Fibroblast of the conjunctiva (primary cell): ENCODE results near the gene ATP6V0C.

Experiments
- DNase-seq: peaks from one replicate; pipeline ENCODE4 v3.0.0-alpha.2; 2010; ENCODE audit warnings: low read depth

ATP6V0C gene

DNA sequence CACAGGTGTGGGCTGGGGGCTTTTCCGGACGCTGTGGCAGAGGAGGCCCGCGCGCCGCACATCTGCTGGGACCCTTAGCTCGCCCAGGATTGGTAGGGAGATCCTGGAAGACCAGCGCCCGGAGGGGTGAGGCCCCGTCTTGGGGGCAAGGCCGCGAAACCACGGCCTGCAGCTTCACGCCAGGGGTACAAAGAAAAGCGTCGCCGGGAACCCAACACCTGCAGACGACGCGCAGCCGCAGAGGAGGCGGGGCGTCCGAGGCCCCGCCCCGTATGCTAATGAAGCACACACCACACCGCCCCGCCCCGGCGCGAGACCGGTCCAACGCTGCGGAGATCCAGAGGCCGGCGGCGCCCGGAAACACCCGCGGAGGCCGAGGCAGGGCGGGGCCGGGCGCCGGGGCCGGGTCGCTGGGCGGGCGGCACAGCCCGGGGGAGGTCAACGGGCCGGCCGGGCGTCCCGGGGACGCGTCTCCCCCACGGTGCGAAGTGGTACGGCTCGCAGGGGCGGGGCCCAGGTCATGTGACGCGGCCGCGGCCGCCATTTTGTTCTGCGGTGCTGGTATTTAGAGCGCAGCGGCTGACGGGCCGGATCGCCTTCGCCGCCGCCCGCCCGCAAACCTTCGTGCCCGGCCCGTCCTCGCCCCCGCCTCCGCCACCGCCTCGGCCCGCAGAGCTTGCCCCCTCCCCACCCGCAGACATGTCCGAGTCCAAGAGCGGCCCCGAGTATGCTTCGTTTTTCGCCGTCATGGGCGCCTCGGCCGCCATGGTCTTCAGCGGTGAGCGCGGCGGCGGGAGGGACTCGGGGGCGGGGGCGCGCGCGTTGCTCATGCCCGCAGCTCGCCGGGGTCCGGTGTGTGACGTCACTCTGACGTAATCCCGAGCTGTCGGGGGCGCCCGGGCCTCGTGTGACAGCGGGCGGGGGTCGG is at the start of gene ATP6V0C:
Gene ATP6V0C (plus strand): TSS at position 548 of the 928 bp plus-strand sequence. CDS start 152 bp downstream, at position 700.
- peak; percentile 60 for DNase-seq

- no peak for DNase-seq
Measured at GRCh38 chr16:2464333-2464732, 49.4 kb upstream of the ATP6V0C start.

DNA sequence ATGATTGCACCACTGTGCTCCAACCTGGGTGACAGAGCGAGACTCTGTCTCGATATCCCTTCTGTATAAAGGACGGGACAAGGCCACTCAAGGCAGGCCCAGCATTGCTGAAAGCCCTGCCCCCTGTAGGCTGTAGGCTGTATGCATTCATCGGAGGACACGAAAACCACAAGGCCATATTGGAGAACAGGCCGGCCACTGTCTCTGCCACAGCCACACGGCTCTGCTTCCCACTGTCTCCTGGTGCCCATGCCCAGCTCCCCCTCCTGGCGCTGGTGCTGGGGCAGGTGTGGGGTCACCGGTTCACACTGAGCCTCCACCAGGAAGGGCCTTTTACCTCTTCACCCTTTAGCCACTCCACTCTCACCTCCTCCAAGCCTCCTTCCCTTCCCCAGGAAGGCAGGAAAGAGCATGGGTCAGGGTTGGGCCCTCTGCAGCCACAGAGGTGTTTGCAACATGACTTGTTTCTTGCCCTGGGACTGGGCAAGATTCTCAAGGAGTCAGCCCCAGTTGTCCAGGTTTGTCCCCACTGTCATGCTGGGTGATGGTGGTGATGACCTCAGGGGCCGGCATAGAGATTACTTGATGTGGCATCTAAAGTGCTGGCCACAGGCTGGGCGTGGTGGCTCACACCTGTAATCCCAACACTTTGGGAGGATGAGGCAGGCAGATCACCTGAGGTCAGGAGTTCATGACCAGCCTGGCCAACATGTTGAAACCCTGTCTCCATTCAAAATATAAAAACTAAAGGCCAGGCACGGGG is 47.9 kb upstream of the ATP6V0C start:
- no peak for DNase-seq

DNA sequence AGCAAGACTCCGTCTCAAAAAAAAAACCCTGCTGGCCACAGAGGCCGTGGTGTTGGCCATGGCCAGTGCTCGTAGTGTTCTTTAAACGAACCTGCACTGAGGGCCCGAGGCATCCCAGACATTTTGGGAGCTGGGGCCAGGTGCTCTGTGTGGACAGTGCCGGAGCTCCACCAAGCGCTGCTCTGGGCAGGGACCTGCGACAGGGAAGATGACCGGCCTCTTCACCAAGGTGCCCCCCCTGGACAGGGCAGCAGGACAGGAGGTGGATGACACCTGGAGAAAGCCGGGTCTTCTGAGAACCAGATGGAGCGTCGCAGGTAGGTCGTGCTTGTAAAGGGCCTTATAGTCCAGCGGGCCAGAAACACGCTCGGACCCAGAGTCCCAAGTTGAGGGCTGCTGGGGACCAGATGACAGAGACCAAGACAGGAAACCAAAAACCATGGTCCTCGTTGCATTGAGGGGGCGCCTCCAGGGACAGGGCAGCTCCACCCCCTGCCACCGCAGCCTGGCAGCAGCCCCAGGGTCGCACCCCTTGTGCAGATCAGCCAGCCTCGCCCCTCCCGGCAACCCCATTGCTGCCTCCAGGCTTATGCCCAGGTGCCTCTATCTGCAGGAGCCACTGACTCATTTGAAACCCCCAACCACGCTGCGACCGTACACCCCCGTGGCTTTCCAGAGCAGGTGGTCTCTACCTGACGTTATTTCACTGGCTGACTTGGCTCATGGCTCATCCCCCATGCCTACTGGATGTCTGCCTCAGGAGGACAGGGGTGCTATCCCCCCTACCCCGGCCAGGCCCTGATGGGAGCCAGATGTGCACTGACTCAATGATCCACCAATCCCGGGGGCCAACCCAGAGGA is 46.9 kb upstream of the ATP6V0C start:
- DNase-seq: no peak

DNA sequence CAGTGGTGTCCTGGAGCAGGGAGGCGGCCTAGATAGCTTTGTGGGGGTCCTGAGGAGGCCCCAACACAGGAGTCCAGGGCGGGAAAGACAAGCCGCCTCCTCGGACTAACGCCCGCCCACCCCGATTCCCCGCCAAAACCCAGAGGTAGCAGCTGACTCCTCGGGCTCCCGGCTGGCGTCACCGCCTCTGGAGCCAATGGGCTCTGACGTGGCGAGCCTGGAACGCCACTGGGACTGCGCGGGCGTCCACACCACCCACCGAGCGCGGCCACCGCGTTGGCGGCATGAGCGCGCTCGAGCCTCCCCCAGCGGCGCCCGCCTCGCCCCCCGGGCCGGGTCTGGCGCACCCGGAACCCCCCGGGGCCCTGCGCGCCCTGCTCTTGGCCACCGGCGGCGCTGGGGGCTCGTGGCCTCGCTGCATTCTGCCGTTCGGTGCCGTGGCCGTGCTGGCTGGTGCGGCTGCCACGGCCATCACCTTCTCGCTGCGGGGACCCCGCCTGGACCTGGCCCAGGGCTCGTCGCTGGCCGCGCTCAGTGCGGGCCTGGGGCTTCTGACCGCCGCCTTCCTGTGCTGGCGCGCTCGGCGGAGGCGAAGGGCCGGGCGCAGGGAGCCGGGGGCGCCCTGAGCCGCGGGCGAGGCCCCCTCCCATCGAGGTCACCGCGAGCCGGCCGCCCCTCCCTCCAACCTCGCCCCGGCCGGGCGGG is 46.1 kb upstream of the ATP6V0C start:
- peak; percentile 17 for DNase-seq

DNA sequence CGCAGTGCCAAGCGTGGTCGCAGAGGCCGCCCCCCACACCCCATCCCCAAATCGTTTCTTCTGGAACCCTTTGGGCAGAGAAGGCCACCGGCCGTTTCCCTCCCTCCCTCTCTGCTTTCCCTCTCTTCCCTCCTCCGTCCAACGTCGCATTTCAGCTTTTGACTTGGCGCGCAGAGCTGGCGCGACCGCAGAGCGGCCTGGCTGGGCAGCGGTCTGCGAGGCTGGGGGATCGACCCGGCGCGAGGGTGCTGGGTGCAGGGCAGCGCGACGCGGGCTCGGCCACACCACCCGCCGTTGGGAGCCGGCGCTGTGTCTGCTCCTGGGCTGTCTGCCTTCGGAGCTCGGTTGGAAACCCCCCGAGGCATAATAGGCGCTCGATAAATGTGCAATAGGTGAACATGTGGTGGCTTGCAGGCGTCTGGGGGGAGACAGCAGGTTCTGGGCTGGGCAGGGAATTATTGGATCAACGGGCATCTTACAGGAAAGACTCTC is 45.5 kb upstream of the ATP6V0C start:
- DNase-seq: no peak

DNA sequence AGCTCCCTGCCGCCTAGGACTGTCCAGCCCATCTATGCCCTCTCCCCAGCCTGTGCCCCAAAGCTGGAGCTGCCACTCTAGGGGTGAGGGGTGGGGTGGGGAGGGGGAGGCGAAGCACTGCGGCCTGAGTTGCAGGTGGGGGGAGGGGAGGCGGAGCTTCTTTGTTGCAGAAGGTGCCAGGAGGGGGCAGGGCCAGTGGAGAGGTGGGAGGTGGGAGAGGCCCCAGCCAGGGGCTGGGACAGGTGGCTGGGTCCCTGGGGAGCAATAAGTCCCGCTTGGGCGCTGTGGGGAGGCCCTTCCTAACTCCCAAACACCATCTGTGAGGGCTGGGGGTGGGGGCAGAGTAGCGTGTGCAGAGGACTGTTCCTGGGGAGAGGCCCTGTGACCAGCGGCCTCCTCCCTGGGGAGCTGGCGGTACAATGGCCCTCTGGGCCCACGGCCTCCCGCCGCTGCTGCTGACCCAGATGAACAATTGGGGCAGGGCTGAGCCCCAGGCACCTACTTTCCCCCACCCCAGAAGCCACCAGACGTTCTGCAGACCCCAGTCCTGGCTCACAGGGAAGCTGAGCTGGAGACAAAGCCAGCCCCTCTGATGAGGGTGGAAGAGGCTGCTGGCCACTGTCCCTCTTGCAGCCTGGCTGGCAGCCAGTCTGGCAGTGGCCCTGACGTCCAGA is 44.9 kb upstream of the ATP6V0C start:
- no peak for DNase-seq

DNA sequence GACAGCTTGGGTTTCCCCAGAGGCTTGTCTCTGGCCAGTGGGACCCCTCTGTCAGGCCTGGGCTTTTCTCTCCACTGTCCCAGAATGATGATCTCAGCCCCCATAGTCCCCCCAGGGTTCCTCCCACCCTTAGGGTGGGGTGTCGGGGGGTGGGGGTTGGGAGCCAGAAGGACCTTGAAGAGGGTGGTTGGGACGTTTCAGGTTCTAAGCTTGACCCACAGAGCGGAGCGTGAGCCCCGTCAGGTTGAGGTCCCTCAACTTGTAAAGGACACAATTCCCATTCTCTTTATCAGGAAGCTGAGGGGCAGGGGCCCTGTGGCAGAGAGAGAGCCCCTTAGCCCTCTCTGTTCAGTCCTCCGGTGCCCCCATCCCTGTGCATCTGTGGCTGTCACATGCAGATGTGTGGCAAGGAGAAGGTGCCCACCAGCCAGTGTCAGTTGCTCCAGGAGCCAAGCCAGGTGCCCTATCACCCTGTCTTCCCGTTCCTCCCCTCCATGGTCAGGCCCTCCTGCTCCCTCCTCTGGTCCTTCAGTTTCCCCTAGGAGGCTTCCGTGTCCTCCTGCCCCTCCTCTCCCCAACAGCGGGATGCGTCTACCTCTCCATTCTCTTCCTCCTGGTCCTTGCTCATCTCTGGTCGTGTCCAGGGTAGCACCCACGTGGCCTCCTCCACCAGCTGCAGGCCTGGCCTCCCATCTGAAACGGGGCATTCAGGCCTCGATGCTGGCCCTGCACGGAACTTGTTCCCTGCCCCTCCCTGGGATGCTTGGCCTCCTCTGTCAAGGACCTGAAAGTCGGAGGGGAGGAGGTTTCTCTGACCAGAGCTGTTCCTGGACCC is 44.1 kb upstream of the ATP6V0C start:
- no peak for DNase-seq

- no peak for DNase-seq
Measured at GRCh38 chr16:2470234-2470601, 43.5 kb upstream of the ATP6V0C start.

DNA sequence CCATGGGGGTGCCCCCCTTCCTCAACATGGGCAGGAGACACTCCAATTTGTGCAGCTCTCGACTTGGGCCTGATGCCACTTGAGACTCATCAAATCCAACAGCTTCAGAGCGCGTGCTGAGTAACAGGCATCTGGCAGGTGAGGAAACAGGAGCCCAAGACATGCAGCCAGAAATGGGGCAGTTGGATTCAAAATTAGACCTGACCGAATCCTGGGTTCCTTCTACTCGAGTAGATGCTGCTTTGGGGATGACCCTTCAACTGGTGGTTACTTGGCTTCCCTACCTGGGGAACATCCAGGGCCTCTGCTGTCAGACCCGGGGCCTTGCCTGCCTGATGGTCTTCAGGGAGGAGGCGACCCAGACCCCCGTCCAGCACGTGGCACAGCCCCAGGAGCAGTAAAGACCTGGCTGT is 43.1 kb upstream of the ATP6V0C start:
- no peak for DNase-seq

- no peak for DNase-seq
Measured at GRCh38 chr16:2471016-2471652, 42.6 kb upstream of the ATP6V0C start, which contains the start of gene NTN3. Gene NTN3, plus strand, starts transcription at chr16:2471297. Its CDS starts 405 bp downstream, at chr16:2471702.

DNA sequence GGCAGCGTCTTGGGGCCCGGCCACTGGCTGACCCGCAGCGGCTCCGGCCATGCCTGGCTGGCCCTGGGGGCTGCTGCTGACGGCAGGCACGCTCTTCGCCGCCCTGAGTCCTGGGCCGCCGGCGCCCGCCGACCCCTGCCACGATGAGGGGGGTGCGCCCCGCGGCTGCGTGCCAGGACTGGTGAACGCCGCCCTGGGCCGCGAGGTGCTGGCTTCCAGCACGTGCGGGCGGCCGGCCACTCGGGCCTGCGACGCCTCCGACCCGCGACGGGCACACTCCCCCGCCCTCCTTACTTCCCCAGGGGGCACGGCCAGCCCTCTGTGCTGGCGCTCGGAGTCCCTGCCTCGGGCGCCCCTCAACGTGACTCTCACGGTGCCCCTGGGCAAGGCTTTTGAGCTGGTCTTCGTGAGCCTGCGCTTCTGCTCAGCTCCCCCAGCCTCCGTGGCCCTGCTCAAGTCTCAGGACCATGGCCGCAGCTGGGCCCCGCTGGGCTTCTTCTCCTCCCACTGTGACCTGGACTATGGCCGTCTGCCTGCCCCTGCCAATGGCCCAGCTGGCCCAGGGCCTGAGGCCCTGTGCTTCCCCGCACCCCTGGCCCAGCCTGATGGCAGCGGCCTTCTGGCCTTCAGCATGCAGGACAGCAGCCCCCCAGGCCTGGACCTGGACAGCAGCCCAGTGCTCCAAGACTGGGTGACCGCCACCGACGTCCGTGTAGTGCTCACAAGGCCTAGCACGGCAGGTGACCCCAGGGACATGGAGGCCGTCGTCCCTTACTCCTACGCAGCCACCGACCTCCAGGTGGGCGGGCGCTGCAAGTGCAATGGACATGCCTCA is 41.9 kb upstream of the ATP6V0C start:
- no peak for DNase-seq

- DNase-seq: no peak
Measured at GRCh38 chr16:2472488-2472864, 41.3 kb upstream of the ATP6V0C start.

DNA sequence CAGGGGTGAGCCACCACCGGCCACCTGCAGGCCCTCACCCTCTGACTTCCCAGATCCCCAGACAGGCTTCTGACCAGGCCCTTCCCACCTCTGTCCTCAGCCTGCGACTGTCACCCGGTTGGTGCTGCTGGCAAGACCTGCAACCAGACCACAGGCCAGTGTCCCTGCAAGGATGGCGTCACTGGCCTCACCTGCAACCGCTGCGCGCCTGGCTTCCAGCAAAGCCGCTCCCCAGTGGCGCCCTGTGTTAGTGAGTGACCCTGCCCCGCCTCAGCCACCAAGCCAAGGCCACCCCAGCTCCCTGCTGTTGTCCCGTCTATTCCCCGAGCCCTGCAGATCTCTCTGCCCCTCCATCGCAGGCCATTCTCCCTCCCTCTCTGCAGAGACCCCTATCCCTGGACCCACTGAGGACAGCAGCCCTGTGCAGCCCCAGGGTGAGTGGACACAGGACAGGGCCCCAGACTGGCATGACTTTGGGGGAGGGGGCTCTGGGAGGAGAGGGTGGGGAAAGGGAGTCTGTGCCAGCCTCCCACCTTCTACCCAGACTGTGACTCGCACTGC is 40.8 kb upstream of the ATP6V0C start:
- no peak for DNase-seq

DNA sequence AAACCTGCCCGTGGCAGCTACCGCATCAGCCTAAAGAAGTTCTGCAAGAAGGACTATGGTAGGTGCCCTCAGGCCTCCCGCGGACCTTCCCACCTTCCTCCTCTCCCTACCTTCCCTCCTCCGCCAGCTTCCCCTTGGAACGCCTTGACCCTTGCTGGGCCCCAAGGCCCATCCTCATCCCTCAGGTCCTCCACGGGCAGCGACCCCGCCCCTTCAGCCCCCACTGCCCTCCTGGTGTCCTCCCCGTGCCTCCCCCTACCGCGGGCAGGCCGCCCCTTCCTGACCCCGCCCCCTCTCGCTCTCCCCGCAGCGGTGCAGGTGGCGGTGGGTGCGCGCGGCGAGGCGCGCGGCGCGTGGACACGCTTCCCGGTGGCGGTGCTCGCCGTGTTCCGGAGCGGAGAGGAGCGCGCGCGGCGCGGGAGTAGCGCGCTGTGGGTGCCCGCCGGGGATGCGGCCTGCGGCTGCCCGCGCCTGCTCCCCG is 40.3 kb upstream of the ATP6V0C start:
- DNase-seq: no peak

- DNase-seq: no peak
Measured at GRCh38 chr16:2473999-2474876, 39.5 kb upstream of the ATP6V0C start.

GRCh38 chr16:2474877-2475412 is 38.8 kb upstream of the ATP6V0C start, which contains the start of gene TBC1D24:
Gene TBC1D24, plus strand, starts transcription at chr16:2475127. Its CDS starts 21,022 bp downstream, at chr16:2496149.
- peak; percentile 67 for DNase-seq
